Kidney epithelial cell (primary cell): ENCODE measurements around the gene SUB1. TPM values are rescaled to one million over a fixed set of nuclear protein-coding genes. Genes with fewer than 3 reads are reported as not detected.

Experiments
- DNase-seq: peaks from one replicate; pipeline ENCODE4 v3.0.0-alpha.2; 2010; ENCODE audit warnings: low read depth
- H3K27me3 ChIP-seq: 2 replicates; pipeline ENCODE4 v1.6.0; 2011; ENCODE audit warnings: low read length; ENCODE audit not compliant: control insufficient read depth, insufficient read depth
- H3K36me3 ChIP-seq: 2 replicates; pipeline ENCODE4 v1.5.1; 2011; ENCODE audit warnings: low read length; ENCODE audit not compliant: control insufficient read depth, insufficient read depth
- H3K4me3 ChIP-seq: 2 replicates; pipeline ENCODE4 v1.5.1; 2011; ENCODE audit warnings: low read depth, mild to moderate bottlenecking, control low read depth, low read length
- total RNA-seq: library from RNA; depleted of rRNA; stranded (reverse); fragments of >200 nt; gene quantifications from 2 replicates; pipeline ENCODE4 v1.2.3, GENCODE V29; 2015
- TF ChIP-seq, protein P1 (sequence below): IDR thresholded peaks from 2 replicates; pipeline ENCODE4 v1.5.1; 2011; ENCODE audit warnings: mild to moderate bottlenecking, moderate library complexity, low read length, control low read depth, inconsistent platforms; ENCODE audit not compliant: insufficient read depth, poor library complexity, severe bottlenecking

Gene SUB1
- total RNA-seq, 1 donor from 2014 or later, result 199 TPM

DNA sequence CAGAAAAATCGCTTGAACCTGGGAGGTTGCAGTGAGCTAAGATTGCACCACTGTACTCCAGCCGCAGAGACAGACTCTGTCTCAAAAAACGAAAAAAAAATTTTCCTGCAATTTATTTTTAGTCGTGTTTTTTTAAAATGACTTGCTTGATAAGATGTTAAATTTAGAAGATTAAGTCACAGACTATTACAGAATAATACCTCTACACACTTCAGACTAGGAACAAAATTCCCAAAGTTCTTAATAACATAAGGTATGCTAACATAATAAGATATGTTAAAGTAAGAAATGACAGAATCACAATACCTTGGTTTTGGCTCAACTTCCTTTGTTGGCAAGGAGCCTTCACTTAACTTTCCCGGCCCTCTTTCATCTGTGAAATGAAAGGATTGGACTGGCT lies 66.3 kb downstream of the SUB1 start:
- Histone ChIP-seq H3K27me3 (no peaks in the 10 kb centered on the region), H3K4me3 (no peak overlapping the region), H3K36me3 (no peaks in the 10 kb centered on the region)
- TF ChIP-seq, protein P1, sequence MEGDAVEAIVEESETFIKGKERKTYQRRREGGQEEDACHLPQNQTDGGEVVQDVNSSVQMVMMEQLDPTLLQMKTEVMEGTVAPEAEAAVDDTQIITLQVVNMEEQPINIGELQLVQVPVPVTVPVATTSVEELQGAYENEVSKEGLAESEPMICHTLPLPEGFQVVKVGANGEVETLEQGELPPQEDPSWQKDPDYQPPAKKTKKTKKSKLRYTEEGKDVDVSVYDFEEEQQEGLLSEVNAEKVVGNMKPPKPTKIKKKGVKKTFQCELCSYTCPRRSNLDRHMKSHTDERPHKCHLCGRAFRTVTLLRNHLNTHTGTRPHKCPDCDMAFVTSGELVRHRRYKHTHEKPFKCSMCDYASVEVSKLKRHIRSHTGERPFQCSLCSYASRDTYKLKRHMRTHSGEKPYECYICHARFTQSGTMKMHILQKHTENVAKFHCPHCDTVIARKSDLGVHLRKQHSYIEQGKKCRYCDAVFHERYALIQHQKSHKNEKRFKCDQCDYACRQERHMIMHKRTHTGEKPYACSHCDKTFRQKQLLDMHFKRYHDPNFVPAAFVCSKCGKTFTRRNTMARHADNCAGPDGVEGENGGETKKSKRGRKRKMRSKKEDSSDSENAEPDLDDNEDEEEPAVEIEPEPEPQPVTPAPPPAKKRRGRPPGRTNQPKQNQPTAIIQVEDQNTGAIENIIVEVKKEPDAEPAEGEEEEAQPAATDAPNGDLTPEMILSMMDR, result no peak
- no peak for DNase-seq

Other genes starting within 250 kb of the SUB1 start
- gene ZFR, start 140.8 kb upstream of the SUB1 start, total RNA-seq, result 73.0 and 76.3 TPM in 2 replicates
- 0.07 and 0.13 TPM in 2 replicates for gene NPR3, start 125.8 kb downstream of the SUB1 start, total RNA-seq